Measurements from ENCODE around the gene SPHKAP.
"Not testable (repeated sequence)": the region's sequence is repeated elsewhere in the genome, so short reads cannot be mapped to it uniquely, and the experiment has no call there.

The SPHKAP gene

GRCh38 chr2:228084717-228085116 lies 96.8 kb downstream of the SPHKAP start:
- ChIA-PET POLR2A (no interaction called here), CTCF (no interaction called here)
- DNase-seq (ENCODE audit: extremely low spot score): no peak
- no peak for TF ChIP-seq CTCF (IDR thresholded peaks at IDR 0.05; ENCODE audit: control extremely low read depth, extremely low read depth, low read depth, missing control alignments)

GRCh38 chr2:228083131-228083530 lies 98.4 kb downstream of the SPHKAP start:
- ChIA-PET CTCF (no interaction called here), POLR2A (no interaction called here)
- no peak for DNase-seq (ENCODE audit: extremely low spot score)
- no peak for TF ChIP-seq CTCF (IDR thresholded peaks at IDR 0.05; ENCODE audit: control extremely low read depth, extremely low read depth, low read depth, missing control alignments)

GRCh38 chr2:228082571-228082970 lies 98.9 kb downstream of the SPHKAP start:
- no peak for TF ChIP-seq CTCF (IDR thresholded peaks at IDR 0.05; ENCODE audit: control extremely low read depth, extremely low read depth, low read depth, missing control alignments)
- no peak for DNase-seq (ENCODE audit: extremely low spot score)
- ChIA-PET POLR2A (no interaction called here), CTCF (interaction anchor here (1.3 kb wide), 1 partner anchor 31 kb away, joined by 3 read pairs; no protein-coding TSS in a partner anchor)

- no peak for DNase-seq (ENCODE audit: extremely low spot score)
- CTCF ChIA-PET: no interaction called here
- POLR2A ChIA-PET: no interaction called here
- TF ChIP-seq CTCF (IDR thresholded peaks at IDR 0.05; ENCODE audit: control extremely low read depth, extremely low read depth, low read depth, missing control alignments): no peak
These were observed 102.3 kb downstream of the SPHKAP start for GRCh38 chr2:228079194-228079593.

GRCh38 chr2:228076695-228077094 lies 104.8 kb downstream of the SPHKAP start:
- POLR2A ChIA-PET, CTCF ChIA-PET: not testable (repeated sequence)

GRCh38 chr2:228072669-228073068 lies 108.8 kb downstream of the SPHKAP start:
- TF ChIP-seq CTCF (IDR thresholded peaks at IDR 0.05; ENCODE audit: control extremely low read depth, extremely low read depth, low read depth, missing control alignments): no peak
- CTCF ChIA-PET: interaction anchor here (1.3 to 1.4 kb wide), 2 partner anchors 9 to 36 kb away, joined by 3 read pairs; no protein-coding TSS in a partner anchor
- no peak for DNase-seq (ENCODE audit: extremely low spot score)
- POLR2A ChIA-PET: no interaction called here

More at GRCh38 chr2:228076695-228077094, 104.8 kb downstream of the SPHKAP start:
- DNase-seq (ENCODE audit: extremely low spot score): not testable (repeated sequence)

- no peak for TF ChIP-seq CTCF (IDR thresholded peaks at IDR 0.05; ENCODE audit: control extremely low read depth, extremely low read depth, low read depth, missing control alignments)
- CTCF ChIA-PET: interaction anchor here (1.2 kb wide), 1 partner anchor 9 kb away, joined by 3 read pairs; no protein-coding TSS in a partner anchor
- POLR2A ChIA-PET: no interaction called here
- DNase-seq (ENCODE audit: extremely low spot score): no peak
These were observed 114.2 kb downstream of the SPHKAP start for GRCh38 chr2:228067309-228067708.

All from GM10248 (cell line).